ENCODE data around the gene C1orf198. TPM values are rescaled to one million over a fixed set of nuclear protein-coding genes. Genes with fewer than 3 reads are reported as not detected.

The C1orf198 gene
- total RNA-seq, 6 experiments from 2014 or later, result 72.4 to 118 (median 88.4) TPM

DNA sequence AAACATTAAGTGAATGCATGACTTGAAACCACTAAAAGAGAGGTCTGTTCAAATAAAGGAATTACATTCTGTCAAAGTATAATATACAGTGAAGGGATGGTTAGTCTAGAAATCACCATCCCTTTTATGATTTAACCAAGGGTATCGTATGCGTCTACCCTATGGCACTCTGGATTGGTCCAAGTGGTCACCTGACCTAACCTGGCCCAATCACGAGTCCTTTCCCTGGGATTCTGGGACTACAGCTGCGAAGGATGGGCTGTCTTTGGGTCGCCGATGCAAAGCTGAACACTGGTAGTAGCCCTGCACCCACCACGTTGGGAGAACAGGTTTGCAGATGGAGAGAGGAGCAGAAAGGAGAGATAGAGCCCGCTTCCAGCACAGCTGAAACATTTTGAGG lies 30.4 kb upstream of the C1orf198 start:
- Mint-ChIP-seq H3K4me3 (no peak overlapping the region), H3K27me3 (ENCODE audit: insufficient read depth) (peaks cover 4% of the 10 kb centered on the region; the same call in 1 of the 2 replicates), H3K36me3 (ENCODE audit: low read depth) (no peaks in the 10 kb centered on the region), H3K9me3 (no peaks in the 10 kb centered on the region), H3K4me1 (ENCODE audit: low read depth) (peaks cover 10% of the 10 kb centered on the region; the same call in 1 of the 2 replicates), H3K27ac (no peak overlapping the region)
- TF ChIP-seq, protein P1, sequence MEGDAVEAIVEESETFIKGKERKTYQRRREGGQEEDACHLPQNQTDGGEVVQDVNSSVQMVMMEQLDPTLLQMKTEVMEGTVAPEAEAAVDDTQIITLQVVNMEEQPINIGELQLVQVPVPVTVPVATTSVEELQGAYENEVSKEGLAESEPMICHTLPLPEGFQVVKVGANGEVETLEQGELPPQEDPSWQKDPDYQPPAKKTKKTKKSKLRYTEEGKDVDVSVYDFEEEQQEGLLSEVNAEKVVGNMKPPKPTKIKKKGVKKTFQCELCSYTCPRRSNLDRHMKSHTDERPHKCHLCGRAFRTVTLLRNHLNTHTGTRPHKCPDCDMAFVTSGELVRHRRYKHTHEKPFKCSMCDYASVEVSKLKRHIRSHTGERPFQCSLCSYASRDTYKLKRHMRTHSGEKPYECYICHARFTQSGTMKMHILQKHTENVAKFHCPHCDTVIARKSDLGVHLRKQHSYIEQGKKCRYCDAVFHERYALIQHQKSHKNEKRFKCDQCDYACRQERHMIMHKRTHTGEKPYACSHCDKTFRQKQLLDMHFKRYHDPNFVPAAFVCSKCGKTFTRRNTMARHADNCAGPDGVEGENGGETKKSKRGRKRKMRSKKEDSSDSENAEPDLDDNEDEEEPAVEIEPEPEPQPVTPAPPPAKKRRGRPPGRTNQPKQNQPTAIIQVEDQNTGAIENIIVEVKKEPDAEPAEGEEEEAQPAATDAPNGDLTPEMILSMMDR (IDR thresholded peaks at IDR 0.05), result no peak
- no peak for DNase-seq

DNA sequence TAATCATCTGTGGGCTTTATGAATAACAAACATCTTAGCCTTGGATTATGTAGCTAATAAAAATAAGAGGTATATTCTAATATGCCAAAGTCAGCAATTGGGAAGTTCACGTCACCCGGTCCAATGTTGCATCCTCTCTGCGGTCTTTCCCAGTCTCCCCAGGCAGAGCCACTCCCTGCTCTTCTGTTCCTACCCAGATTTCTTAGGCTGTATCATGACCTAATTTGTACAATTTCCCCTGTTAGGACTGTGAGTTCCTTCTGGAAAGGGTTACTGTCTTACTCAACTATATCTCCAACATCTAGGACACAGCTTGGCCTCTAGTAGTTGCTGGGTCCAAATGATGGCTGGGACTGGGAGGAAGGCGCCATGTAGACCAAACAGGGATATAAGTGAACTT lies 29.8 kb upstream of the C1orf198 start:
- Mint-ChIP-seq H3K36me3 (ENCODE audit: low read depth) (no peaks in the 10 kb centered on the region), H3K9me3 (no peaks in the 10 kb centered on the region), H3K4me3 (no peak overlapping the region), H3K27ac (no peak overlapping the region), H3K4me1 (ENCODE audit: low read depth) (peaks cover 10% of the 10 kb centered on the region; the same call in 1 of the 2 replicates), H3K27me3 (ENCODE audit: insufficient read depth) (peaks cover 4% of the 10 kb centered on the region; the same call in 1 of the 2 replicates)
- no peak for DNase-seq
- TF ChIP-seq, protein P1 (IDR thresholded peaks at IDR 0.05), result no peak

DNA sequence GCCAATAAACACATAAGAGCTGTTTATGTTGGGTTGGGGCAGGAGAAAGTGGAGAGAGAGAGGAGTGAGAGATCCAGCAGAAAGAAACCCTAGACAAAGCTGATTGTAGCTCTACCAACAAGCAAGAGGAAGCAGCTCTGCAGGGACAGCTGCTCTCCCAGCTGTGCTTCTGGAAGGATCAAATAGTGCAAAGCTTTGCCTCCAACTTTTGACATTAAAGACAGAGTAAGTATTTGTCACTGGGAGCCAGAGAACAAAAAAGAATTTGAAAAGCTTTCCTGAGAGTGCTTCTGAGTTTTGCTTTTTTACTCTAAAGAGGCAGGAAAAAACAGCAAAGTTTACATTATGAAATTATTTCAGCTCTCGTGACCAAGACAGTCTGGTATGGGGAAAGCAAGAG lies 28.5 kb upstream of the C1orf198 start:
- H3K36me3 Mint-ChIP-seq (ENCODE audit: low read depth), result no peaks in the 10 kb centered on the region
- peaks cover 19% of the 10 kb centered on the region for H3K4me1 Mint-ChIP-seq (ENCODE audit: low read depth)
- H3K27ac Mint-ChIP-seq, result no peak overlapping the region
- H3K9me3 Mint-ChIP-seq, result no peaks in the 10 kb centered on the region
- H3K27me3 Mint-ChIP-seq (ENCODE audit: insufficient read depth), result peaks cover 4% of the 10 kb centered on the region; the same call in 1 of the 2 replicates
- TF ChIP-seq, protein P1 (IDR thresholded peaks at IDR 0.05), result no peak
- no peak for DNase-seq
- H3K4me3 Mint-ChIP-seq, result no peak overlapping the region

DNA sequence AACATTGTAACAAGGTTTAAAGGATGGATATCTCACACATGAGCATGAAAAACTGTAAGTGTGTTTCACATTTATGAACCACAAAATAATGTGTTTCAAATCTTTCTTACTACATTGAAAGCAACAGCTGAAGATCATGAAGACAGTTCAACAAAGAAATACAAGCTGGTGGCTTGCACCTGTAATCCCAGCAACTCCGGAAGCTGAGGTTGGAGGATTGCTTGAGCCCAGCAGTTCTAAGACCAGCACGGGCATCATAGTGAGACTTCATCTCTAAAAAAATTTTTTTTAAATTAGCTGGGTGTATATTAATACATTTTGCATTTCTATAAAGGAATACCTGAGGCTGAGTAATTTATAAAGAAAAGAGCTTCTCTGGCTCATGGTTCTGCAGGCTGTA lies 27.1 kb upstream of the C1orf198 start:
- DNase-seq, result no peak
- no peaks in the 10 kb centered on the region for H3K9me3 Mint-ChIP-seq
- H3K4me1 Mint-ChIP-seq (ENCODE audit: low read depth), result peaks cover 24% of the 10 kb centered on the region
- TF ChIP-seq, protein P1 (IDR thresholded peaks at IDR 0.05), result no peak
- H3K27me3 Mint-ChIP-seq (ENCODE audit: insufficient read depth), result peaks cover 4% of the 10 kb centered on the region; the same call in 1 of the 2 replicates
- H3K4me3 Mint-ChIP-seq, result no peak overlapping the region
- no peak overlapping the region for H3K27ac Mint-ChIP-seq
- H3K36me3 Mint-ChIP-seq (ENCODE audit: low read depth), result no peaks in the 10 kb centered on the region

DNA sequence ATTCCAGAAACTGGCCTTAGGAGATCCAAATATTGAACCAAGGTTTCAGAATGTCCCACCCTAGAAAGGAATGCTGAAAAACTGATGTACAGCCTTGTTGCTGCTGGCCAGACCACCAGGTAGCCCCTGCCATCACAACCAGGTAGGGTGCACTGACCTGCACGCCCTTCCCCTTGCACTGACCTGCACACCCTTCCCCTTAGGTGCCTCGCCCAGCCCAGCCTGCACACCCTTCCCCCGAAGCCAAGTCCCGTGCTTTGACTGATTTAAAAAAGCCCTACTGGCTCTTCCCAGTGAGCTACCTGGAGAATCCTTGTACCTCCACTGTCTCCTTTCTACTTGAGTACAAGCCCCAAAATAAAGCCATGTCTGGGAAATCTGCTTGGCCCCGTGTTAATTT lies 26.3 kb upstream of the C1orf198 start:
- Mint-ChIP-seq H3K9me3 (no peaks in the 10 kb centered on the region), H3K4me1 (ENCODE audit: low read depth) (peaks cover 16% of the 10 kb centered on the region), H3K27me3 (ENCODE audit: insufficient read depth) (peaks cover 2% of the 10 kb centered on the region; the same call in 1 of the 2 replicates), H3K27ac (no peak overlapping the region), H3K4me3 (no peak overlapping the region), H3K36me3 (ENCODE audit: low read depth) (no peaks in the 10 kb centered on the region)
- no peak for DNase-seq
- TF ChIP-seq, protein P1 (IDR thresholded peaks at IDR 0.05), result no peak

DNA sequence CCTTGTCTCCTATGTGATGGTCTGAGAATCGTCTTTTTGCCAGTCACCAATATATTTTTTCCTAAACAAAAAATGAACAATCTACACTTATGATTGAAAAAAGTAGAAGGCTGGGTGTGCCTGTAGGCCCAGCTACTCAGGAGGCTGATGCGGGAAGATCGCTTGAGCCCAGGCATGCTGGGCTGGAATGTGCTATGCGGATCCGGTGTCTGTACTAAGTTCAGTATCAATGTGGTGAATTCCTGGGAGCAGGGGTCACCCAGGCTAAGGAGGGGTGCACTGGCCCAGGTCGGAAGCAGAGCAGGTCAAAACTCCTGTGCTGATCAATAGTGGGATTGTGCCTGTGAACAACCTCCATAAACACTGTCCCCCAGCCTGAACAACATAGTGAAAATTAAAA lies 25.7 kb upstream of the C1orf198 start:
- no peaks in the 10 kb centered on the region for H3K36me3 Mint-ChIP-seq (ENCODE audit: low read depth)
- no peaks in the 10 kb centered on the region for H3K9me3 Mint-ChIP-seq
- no peak overlapping the region for H3K4me3 Mint-ChIP-seq
- peaks cover 16% of the 10 kb centered on the region for H3K4me1 Mint-ChIP-seq (ENCODE audit: low read depth)
- DNase-seq, result no peak
- H3K27me3 Mint-ChIP-seq (ENCODE audit: insufficient read depth), result peaks cover 2% of the 10 kb centered on the region; the same call in 1 of the 2 replicates
- no peak overlapping the region for H3K27ac Mint-ChIP-seq
- TF ChIP-seq, protein P1 (IDR thresholded peaks at IDR 0.05), result no peak
